NT2/D1 (cell line): ENCODE data around the gene CACNA1C.

Experiments used
- DNase-seq: peaks from one replicate; pipeline ENCODE4 v3.0.0-alpha.2; 2011; ENCODE audit warnings: low read depth, low spot score
- H3K27me3 ChIP-seq: 2 replicates; pipeline ENCODE4 v1.6.0; 2011; ENCODE audit warnings: mild to moderate bottlenecking; ENCODE audit not compliant: insufficient read length, insufficient read depth
- H3K36me3 ChIP-seq: 2 replicates; pipeline ENCODE4 v1.6.1; 2011; ENCODE audit warnings: mild to moderate bottlenecking, low read length, mixed read lengths; ENCODE audit not compliant: insufficient read depth, insufficient read length
- H3K4me1 ChIP-seq: 2 replicates; pipeline ENCODE4 v1.5.1; 2011; ENCODE audit not compliant: insufficient read depth, insufficient read length
- H3K4me3 ChIP-seq: 2 replicates; pipeline ENCODE4 v1.5.1; 2011; ENCODE audit warnings: low read depth; ENCODE audit not compliant: insufficient read length
- H3K9ac ChIP-seq: 2 replicates; pipeline ENCODE4 v1.6.0; 2011; ENCODE audit warnings: low read depth; ENCODE audit not compliant: insufficient read length
- H3K9me3 ChIP-seq: 2 replicates; pipeline ENCODE4 v1.5.1; 2011; ENCODE audit warnings: mild to moderate bottlenecking, low read length; ENCODE audit not compliant: insufficient read depth
- SUZ12 ChIP-seq: IDR thresholded peaks from 2 replicates; pipeline ENCODE4 v1.6.1; 2011; ENCODE audit not compliant: insufficient read length, insufficient read depth; ENCODE audit errors: extremely low read depth
- YY1 ChIP-seq: IDR thresholded peaks from 2 replicates; pipeline ENCODE4 v1.6.1; 2011; ENCODE audit not compliant: insufficient read length, insufficient read depth
- ZNF274 ChIP-seq: IDR thresholded peaks from 2 replicates; pipeline ENCODE4 v1.6.1; 2011; ENCODE audit warnings: mild to moderate bottlenecking, low read depth, low read length

Gene CACNA1C

DNA sequence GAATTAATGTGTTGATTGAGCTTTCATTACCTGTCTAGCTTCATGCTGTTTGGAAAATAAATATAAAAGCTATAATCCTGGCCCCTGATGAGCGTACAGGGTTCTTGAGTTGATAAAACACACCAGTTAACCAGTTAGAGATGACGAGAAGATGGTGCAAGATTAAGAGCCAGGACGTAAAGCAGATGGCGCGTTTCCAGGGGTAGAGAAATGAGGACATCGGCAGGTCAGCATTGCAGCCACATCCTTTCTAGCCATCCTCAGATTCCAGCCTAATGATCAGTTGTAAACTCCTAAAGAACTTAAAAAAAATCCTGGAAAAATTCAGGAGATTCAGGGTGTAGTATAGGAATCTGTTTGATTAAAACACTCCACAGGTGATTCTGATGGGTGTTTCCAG is 203.7 kb downstream of the CACNA1C start:
- DNase-seq, result no peak
- H3K36me3 ChIP-seq, result no peaks in the 10 kb centered on the region
- no peaks in the 10 kb centered on the region for H3K27me3 ChIP-seq
- TF ChIP-seq ZNF274, result no peak
- H3K9me3 ChIP-seq, result peaks cover 9% of the 10 kb centered on the region; the same call in 1 of the 2 replicates
- no peak overlapping the region for H3K9ac ChIP-seq
- H3K4me1 ChIP-seq, result no peaks in the 10 kb centered on the region
- no peak overlapping the region for H3K4me3 ChIP-seq

- no peak for DNase-seq
- peaks cover 9% of the 10 kb centered on the region; the same call in 1 of the 2 replicates for H3K9me3 ChIP-seq
- H3K27me3 ChIP-seq, result no peaks in the 10 kb centered on the region
- no peak overlapping the region for H3K9ac ChIP-seq
- no peak overlapping the region for H3K4me3 ChIP-seq
- TF ChIP-seq ZNF274, result no peak
- no peaks in the 10 kb centered on the region for H3K36me3 ChIP-seq
- no peaks in the 10 kb centered on the region for H3K4me1 ChIP-seq
Measured at GRCh38 chr12:2256915-2257314, 204.1 kb downstream of the CACNA1C start.

DNA sequence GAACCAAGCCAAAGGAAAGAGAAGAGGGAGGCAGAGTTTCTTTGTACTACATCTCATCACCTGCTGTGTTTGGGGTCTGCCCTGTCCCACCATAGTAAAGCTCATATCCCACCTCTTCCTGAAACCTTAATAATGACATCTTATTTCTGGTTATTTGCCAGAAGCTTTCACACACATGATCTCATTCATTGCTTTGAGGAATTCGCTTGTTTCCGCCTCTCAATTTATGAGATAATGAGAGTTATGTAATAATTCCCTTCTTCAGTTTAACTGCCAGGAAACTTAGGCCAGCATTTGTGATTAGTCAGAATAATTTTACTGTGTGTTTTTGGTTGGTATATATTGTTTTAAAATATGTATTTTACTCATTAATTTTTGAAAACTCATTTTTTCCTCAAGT is 205.2 kb downstream of the CACNA1C start:
- H3K9ac ChIP-seq, result no peak overlapping the region
- no peak overlapping the region for H3K4me3 ChIP-seq
- no peak for TF ChIP-seq SUZ12
- no peak for TF ChIP-seq YY1
- no peak for TF ChIP-seq ZNF274
- no peaks in the 10 kb centered on the region for H3K4me1 ChIP-seq
- H3K36me3 ChIP-seq, result no peaks in the 10 kb centered on the region
- no peaks in the 10 kb centered on the region for H3K27me3 ChIP-seq
- H3K9me3 ChIP-seq, result peaks cover 9% of the 10 kb centered on the region; the same call in 1 of the 2 replicates
- DNase-seq, result no peak

DNA sequence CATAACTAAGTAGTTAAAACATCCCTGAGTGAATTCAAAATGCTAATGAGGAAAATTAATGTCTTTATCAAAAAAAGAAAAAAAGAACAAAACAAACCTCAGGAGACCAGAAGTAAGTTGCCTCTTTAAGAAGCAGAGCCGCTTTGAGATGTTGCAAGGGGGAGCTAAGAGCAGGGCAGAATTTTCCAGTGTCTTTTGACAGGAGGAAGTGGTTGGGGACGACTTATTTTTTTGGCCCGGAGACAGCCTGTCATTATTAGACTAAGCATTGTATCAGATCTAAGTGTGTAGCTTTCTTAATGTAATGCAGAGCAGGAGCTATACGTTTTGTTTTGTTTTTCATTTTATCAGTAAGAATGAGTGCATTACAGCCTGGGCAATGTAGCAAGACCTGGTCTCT is 206.6 kb downstream of the CACNA1C start:
- TF ChIP-seq SUZ12 (no peak), ZNF274 (no peak), YY1 (no peak)
- Histone ChIP-seq H3K27me3 (no peaks in the 10 kb centered on the region), H3K4me3 (no peak overlapping the region), H3K36me3 (no peaks in the 10 kb centered on the region), H3K9me3 (peaks cover 9% of the 10 kb centered on the region; the same call in 1 of the 2 replicates), H3K9ac (no peak overlapping the region), H3K4me1 (peaks cover 2% of the 10 kb centered on the region)
- no peak for DNase-seq

GRCh38 chr12:2260441-2260840 is 207.7 kb downstream of the CACNA1C start:
- peaks cover 11% of the 10 kb centered on the region for H3K4me1 ChIP-seq
- no peak overlapping the region for H3K9ac ChIP-seq

DNA sequence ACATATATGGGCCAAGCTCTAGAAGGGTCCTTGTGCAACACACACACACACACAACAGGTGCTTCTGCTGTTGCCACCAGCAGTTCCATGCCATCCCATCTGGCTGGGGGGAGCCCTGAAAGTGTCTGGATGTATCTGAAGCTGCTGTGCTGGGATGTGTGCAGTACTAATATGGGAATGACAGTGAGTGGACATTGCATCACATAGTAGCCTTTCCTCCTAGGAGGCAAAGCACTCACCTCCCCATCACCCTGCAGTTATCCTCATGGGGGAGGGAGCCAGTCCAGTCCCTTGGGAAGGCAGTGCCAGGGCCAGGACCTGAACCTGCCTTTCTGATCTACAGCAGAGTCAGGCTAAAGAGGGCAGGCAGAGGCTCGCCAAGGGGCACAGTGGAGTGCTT is 208.9 kb downstream of the CACNA1C start:
- DNase-seq, result no peak

More at GRCh38 chr12:2260441-2260840, 207.7 kb downstream of the CACNA1C start:
- no peak overlapping the region for H3K4me3 ChIP-seq
- H3K27me3 ChIP-seq, result no peaks in the 10 kb centered on the region
- H3K36me3 ChIP-seq, result no peaks in the 10 kb centered on the region
- DNase-seq, result no peak
- peaks cover 9% of the 10 kb centered on the region; the same call in 1 of the 2 replicates for H3K9me3 ChIP-seq
- TF ChIP-seq YY1 (no peak), ZNF274 (no peak), SUZ12 (no peak)

DNA sequence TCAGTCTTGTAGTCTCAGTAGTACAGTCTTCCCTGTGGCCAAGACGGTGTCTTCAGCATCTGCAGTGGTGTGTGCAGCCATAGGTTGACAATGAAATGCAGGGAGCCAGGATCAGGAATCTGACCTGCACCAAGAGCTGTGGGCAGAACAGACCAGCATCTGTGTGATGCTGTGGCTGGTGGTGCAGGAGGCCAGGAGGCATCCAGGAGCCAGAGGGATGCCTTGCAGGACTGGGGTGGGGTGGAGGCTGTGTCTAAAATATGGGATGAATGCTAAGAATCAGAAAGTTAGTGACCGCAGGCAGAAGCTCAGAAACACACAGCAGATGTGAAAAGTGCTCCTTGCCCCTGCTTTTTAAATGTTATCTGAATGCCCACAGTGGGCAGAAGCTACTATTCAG is 209.7 kb downstream of the CACNA1C start:
- Histone ChIP-seq H3K4me3 (no peak overlapping the region), H3K27me3 (no peaks in the 10 kb centered on the region), H3K9me3 (0 out of 2 replicates have a peak, but pooled peaks cover under 1% of the 10 kb centered on the region), H3K36me3 (no peaks in the 10 kb centered on the region), H3K9ac (no peak overlapping the region), H3K4me1 (peaks cover 12% of the 10 kb centered on the region)
- DNase-seq, result no peak
- TF ChIP-seq YY1, result no peak
- TF ChIP-seq SUZ12, result no peak
- no peak for TF ChIP-seq ZNF274

More for the DNA sequence above, 208.9 kb downstream of the CACNA1C start:
- Histone ChIP-seq H3K36me3 (no peaks in the 10 kb centered on the region), H3K27me3 (no peaks in the 10 kb centered on the region), H3K4me1 (peaks cover 12% of the 10 kb centered on the region), H3K9me3 (0 out of 2 replicates have a peak, but pooled peaks cover 3% of the 10 kb centered on the region), H3K9ac (no peak overlapping the region), H3K4me3 (no peak overlapping the region)
- no peak for TF ChIP-seq ZNF274
- TF ChIP-seq SUZ12, result no peak
- TF ChIP-seq YY1, result no peak

- H3K4me1 ChIP-seq, result peaks cover 18% of the 10 kb centered on the region
- no peak overlapping the region for H3K4me3 ChIP-seq
- H3K9ac ChIP-seq, result no peak overlapping the region
- H3K9me3 ChIP-seq, result no peaks in the 10 kb centered on the region
- no peaks in the 10 kb centered on the region for H3K36me3 ChIP-seq
- DNase-seq, result no peak
- TF ChIP-seq ZNF274 (no peak), SUZ12 (no peak), YY1 (no peak)
- no peaks in the 10 kb centered on the region for H3K27me3 ChIP-seq
Measured at GRCh38 chr12:2263901-2264300, 211.1 kb downstream of the CACNA1C start.
